PFSK-1 (cell line): ENCODE results near the gene SELENOO.

Source experiments
- FOXP2 ChIP-seq: optimal IDR thresholded peaks from 2 replicates; pipeline ENCODE3; 2011; ENCODE audit warnings: borderline replicate concordance, control low read depth, inconsistent platforms; ENCODE audit not compliant: insufficient read depth; ENCODE audit errors: extremely low read length, extremely low read depth
- POLR2AphosphoS5 ChIP-seq: IDR thresholded peaks from 2 replicates; pipeline ENCODE4 v1.6.1; 2012; ENCODE audit warnings: low read depth, mild to moderate bottlenecking, control low read depth, low read length, moderate library complexity
- SIN3A ChIP-seq: IDR thresholded peaks from 2 replicates; pipeline ENCODE4 v1.6.1; 2012; ENCODE audit warnings: mild to moderate bottlenecking, low read length, moderate library complexity, borderline replicate concordance; ENCODE audit not compliant: insufficient read depth
- TAF1 ChIP-seq: IDR thresholded peaks from 2 replicates; pipeline ENCODE4 v1.6.1; 2012; ENCODE audit warnings: low read length, control low read depth, borderline replicate concordance; ENCODE audit not compliant: insufficient read depth
- TF ChIP-seq, protein P1 (sequence below), 2 experiments: IDR thresholded peaks; 2 replicates each; pipeline versions ENCODE4 v1.6.1 to v1.8.0; 2011 to 2012; ENCODE audit warnings: low read depth in 2 of 2, low read length in 2 of 2, control low read depth in 1 of 2, inconsistent platforms in 1 of 2, mild to moderate bottlenecking in 1 of 2, moderate library complexity in 1 of 2; ENCODE audit not compliant: insufficient read depth in 1 of 2

The SELENOO gene

DNA sequence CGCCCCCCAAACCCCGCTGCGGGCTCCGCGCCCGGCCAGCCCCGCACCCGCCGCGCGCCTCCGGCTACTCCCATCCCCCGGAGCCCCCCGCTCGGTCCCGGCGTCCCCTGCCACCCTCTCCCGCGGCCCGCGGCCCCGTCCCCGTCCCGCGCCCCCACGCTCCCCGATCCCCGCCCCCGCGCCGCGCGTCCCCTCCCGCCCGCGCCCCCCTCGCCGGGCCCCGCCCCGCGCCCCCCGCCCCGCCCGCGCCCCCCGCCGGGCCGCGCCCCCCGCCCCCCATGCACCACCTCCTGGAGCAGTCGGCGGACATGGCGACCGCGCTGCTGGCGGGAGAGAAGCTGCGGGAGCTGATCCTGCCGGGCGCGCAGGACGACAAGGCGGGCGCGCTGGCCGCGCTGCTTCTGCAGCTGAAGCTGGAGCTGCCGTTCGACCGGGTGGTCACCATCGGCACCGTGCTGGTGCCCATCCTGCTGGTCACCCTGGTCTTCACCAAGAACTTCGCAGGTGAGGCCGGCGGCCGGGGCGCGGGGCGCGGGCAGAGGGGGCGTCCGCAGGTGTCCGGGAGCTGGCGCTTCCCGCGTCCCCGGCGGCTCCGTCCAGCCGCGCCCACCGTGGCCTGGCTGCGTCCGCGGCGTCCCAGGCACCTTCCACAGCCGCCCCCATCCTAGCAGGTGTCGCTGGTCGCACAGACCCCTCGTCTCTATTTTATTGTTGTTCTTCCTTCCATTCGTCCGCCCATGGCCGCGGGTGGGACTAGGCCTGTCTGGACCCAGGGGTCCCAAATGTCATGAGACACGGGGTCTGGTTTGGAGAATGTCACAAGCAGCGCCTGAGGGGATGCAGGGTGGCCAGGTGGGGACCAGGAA lies 30.1 kb upstream of the SELENOO start, which contains the start of gene PANX2:
PANX2 (plus strand) TSS at position 279 of the 866 bp plus-strand sequence; CDS start at position 279, 0 bp downstream.
- TF ChIP-seq, protein P1, sequence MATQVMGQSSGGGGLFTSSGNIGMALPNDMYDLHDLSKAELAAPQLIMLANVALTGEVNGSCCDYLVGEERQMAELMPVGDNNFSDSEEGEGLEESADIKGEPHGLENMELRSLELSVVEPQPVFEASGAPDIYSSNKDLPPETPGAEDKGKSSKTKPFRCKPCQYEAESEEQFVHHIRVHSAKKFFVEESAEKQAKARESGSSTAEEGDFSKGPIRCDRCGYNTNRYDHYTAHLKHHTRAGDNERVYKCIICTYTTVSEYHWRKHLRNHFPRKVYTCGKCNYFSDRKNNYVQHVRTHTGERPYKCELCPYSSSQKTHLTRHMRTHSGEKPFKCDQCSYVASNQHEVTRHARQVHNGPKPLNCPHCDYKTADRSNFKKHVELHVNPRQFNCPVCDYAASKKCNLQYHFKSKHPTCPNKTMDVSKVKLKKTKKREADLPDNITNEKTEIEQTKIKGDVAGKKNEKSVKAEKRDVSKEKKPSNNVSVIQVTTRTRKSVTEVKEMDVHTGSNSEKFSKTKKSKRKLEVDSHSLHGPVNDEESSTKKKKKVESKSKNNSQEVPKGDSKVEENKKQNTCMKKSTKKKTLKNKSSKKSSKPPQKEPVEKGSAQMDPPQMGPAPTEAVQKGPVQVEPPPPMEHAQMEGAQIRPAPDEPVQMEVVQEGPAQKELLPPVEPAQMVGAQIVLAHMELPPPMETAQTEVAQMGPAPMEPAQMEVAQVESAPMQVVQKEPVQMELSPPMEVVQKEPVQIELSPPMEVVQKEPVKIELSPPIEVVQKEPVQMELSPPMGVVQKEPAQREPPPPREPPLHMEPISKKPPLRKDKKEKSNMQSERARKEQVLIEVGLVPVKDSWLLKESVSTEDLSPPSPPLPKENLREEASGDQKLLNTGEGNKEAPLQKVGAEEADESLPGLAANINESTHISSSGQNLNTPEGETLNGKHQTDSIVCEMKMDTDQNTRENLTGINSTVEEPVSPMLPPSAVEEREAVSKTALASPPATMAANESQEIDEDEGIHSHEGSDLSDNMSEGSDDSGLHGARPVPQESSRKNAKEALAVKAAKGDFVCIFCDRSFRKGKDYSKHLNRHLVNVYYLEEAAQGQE (IDR thresholded peaks at IDR 0.05; ENCODE audit: insufficient read depth in 1 of 2, low read depth in 2 of 2, low read length in 2 of 2): no peak
- TF ChIP-seq POLR2AphosphoS5 (no peak), TAF1 (no peak), FOXP2 (no peak), SIN3A (no peak)

DNA sequence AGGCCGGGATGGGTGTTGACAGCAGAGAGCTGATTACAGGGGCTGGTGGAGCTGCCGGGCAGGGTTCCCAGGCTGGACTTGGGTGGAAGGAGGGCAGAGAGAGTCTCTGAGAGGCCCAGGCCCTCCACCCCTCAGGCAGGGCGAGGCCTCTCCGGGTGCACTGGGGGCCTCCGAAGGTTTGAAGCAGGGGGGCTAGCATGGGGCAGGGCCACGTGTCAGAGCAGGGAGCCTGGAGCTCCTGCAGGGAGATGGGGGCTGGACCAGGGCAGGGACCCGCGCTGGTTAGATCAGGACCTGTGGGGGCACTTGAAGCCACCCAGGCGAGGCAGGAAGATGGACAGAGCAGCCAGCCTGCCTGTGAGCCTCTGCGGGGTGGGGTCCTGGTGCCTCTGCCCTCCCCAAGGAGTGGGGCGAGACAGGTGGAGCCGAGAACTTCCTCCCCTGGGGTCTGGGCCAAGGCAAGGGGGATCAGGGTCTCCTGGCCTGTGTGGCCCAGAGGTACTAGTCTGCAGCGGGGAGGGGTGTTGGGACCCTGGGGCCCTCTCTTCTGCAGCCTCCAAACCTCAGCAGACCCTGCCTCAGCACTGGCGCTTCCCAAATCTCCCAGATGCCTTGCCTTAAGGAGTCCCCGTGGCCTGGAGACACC lies 29.4 kb upstream of the SELENOO start:
- TF ChIP-seq FOXP2 (no peak), POLR2AphosphoS5 (no peak), SIN3A (no peak), TAF1 (no peak)
- TF ChIP-seq, protein P1 (IDR thresholded peaks at IDR 0.05; ENCODE audit: insufficient read depth in 1 of 2, low read depth in 2 of 2, low read length in 2 of 2): no peak

DNA sequence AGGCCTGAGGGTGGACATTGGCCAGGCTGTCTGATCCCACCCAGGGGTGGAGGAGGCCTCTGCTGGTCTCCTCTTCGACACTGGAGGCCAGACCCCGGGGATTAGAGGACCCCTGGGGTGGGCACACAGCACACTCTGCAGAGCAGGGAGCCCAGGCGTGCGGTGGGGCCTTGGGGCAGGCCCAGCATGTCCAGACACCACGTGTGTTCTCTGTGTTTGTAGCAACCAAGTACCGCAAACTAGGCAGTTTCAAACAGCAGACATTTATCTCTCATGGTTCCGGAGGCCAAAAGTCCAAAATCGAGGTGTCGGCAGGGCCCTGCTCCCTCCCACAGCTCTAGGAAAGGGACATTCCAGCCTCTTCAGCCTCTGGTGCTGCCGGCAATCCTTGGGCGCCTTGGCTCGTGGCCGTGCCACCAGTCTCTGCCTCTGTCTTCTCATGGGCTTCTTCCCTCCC lies 28.8 kb upstream of the SELENOO start:
- TF ChIP-seq TAF1 (no peak), POLR2AphosphoS5 (no peak), SIN3A (no peak), FOXP2 (no peak)
- TF ChIP-seq, protein P1 (IDR thresholded peaks at IDR 0.05; ENCODE audit: insufficient read depth in 1 of 2, low read depth in 2 of 2, low read length in 2 of 2): no peak

DNA sequence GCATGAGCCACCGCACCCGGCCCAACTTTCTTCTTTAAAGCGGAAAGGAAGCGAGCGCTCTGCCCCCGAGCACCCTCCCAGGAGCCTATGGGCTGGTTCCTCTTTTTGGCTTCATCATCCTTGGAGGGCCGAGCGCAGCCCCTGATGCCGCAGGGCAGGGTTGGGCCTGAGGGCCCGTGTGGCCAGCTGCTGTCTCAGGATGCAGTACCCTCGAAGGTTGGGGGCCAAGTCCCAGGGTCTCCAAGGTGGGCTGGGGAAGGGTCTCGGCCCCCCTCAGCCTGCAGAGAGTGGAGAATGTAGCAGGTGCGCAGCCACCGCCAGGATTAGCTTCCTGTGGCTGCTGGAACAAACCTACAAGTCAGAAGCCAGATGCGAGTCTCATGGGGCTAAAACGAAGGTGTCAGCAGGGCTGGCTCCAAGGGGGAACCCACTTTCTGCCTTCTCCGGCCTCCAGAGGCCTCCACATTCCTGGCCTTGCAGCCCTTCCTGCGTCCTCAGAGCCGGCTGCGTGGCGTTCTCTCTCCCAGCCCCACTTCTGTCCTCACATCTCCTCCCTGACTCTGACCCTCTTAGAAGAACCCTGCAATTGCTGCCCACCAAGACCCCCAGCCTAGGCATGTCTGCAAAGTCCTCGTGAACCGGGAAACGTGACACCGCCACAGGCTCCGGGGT lies 27.4 kb upstream of the SELENOO start:
- TF ChIP-seq, protein P1 (IDR thresholded peaks at IDR 0.05; ENCODE audit: insufficient read depth in 1 of 2, low read depth in 2 of 2, low read length in 2 of 2): no peak
- no peak for TF ChIP-seq FOXP2
- no peak for TF ChIP-seq TAF1
- no peak for TF ChIP-seq POLR2AphosphoS5
- no peak for TF ChIP-seq SIN3A
